ENCODE data around the gene TTN. TPM values are rescaled to one million over a fixed set of nuclear protein-coding genes. Genes with fewer than 3 reads are reported as not detected.
A peak's percentile ranks its signal among the peaks of the same experiment; 100 is the strongest.

TTN gene
- total RNA-seq, 1 experiment from 2014 or later = not detected

DNA sequence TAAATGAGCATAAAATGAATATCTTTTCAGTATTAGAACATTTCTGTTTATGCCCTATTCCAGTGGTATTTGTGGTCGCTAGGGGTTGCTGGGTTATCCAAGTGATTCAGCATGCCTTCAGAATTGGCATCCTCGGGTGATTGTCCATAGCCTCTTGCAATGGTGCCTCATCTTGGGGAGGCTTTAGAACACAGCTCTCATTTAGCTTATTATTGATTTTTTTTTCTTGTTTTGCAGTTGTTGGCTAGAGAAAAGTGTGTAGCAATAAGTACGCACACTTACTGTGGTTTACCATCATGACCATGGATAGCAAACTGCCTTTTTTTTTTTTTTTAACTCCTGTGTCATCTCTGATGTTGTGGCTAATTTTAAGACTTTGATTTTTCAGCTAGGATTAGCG, 293.3 kb downstream of the TTN start:
- peak; percentile 42 for DNase-seq
- H3K27me3 ChIP-seq = no peaks in the 10 kb centered on the region
- H3K36me3 ChIP-seq = peaks cover 11% of the 10 kb centered on the region; the same call in 1 of the 2 replicates
- peaks cover 3% of the 10 kb centered on the region; the same call in 1 of the 2 replicates for H3K9me3 ChIP-seq
- no peak overlapping the region for H3K4me3 ChIP-seq

DNA sequence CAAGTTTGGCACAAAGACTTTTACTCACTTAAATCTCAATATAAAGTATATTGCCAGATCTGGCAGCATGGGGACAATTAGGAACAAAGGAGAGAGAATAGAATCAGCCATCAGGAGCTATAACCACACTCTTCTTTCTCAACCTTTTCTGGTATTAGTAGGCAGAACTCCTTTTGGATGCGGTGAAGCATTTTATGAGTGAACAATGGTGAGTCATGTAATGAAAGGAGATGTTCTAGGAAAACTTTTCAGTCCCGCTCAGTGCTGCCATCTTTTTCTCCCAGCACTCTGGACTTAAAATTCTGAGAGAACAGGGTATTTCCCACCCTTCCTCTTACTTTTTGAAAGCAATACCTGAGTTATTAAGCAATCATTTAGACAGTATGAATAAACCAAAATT, 294.7 kb downstream of the TTN start:
- H3K36me3 ChIP-seq = peaks cover 11% of the 10 kb centered on the region; the same call in 1 of the 2 replicates
- DNase-seq = no peak
- H3K9me3 ChIP-seq = peaks cover 3% of the 10 kb centered on the region; the same call in 1 of the 2 replicates
- no peaks in the 10 kb centered on the region for H3K27me3 ChIP-seq
- H3K4me3 ChIP-seq = no peak overlapping the region

DNA sequence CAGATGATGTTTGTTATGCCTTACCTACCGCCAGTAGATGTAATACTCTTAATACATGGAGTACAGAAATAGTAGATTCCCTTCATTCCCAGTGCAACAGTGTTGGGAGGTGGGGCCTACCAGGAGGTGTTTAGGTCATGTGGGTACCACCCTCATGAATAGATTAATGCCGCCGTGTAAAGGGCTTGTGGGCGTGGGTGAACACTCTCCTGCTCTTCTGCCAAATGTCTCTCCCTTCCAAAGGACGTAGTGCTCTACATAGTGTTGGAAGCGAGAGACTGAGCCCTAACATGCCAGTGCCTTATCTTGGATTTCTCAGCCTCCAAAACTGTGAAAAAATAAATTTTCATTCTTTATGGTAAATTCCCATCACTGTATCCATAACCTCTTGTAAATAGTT, 296.8 kb downstream of the TTN start:
- Histone ChIP-seq H3K27me3 (no peaks in the 10 kb centered on the region), H3K36me3 (peaks cover 14% of the 10 kb centered on the region), H3K9me3 (peaks cover 3% of the 10 kb centered on the region; the same call in 1 of the 2 replicates), H3K4me3 (no peak overlapping the region)
- DNase-seq = no peak

DNA sequence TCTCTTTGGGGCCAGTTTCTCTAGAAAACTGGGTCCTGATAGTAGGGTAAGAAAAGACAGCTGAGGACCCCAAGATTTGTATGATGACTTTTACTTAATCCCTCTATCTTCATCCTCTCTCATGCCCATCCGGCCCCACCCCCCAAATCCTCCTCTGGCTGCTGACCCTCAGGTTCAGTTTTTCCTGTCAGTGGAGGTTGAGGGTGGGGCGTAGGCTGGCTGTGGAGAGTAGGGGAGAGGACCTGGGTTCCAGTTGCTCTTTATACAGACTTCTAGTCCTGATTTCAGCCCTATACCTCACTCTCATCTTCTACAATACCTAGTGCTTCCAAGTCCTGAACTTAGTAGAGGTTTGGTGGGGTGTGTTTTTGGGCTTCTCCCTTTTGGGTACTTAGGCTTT, 298.6 kb downstream of the TTN start:
- H3K27me3 ChIP-seq = no peaks in the 10 kb centered on the region

DNA sequence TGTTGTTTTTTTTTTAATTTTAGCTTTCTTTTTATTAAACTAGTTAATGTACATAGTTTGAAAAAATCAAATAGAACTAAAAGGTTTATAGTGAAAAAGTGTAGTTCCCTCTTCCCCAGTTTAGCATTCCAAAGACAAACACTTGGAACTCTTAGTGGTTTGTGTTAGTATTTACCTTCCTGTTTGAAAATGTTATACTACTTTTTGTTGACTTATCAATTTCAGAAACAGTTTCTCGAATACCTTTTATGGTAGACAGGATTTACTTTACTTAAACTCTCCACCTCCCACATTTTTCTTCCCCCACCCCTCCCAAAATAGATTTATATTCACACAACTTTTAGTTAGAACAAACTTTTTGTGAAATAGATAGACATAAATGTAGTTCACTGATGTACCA, 300.3 kb downstream of the TTN start:
- DNase-seq = no peak
- Histone ChIP-seq H3K9me3 (no peaks in the 10 kb centered on the region), H3K27me3 (no peaks in the 10 kb centered on the region), H3K4me3 (no peak overlapping the region), H3K36me3 (peaks cover 29% of the 10 kb centered on the region)

More for the DNA sequence above, 298.6 kb downstream of the TTN start:
- DNase-seq = no peak
- Histone ChIP-seq H3K4me3 (no peak overlapping the region), H3K36me3 (peaks cover 23% of the 10 kb centered on the region), H3K9me3 (peaks cover 3% of the 10 kb centered on the region; the same call in 1 of the 2 replicates)

DNA sequence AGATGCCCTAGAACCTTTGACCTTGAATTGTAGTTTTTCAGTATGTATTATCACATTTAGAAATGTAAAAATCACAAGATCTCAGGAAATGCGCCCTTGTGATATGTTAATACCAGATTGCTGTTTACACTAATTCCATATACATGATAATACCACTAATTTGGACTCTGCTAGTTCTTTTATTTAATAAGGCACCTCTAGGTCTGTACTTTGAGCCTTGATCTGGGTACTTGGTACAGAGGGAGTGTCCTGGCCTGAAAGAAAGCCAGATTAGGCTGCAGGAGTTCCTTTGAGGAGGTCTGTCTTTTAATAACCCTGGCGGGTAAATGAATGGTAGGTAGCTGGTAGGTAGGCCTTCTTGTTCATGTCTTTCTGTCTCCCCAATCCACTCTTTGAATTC, 300.7 kb downstream of the TTN start:
- Histone ChIP-seq H3K9me3 (no peaks in the 10 kb centered on the region), H3K27me3 (no peaks in the 10 kb centered on the region)

DNA sequence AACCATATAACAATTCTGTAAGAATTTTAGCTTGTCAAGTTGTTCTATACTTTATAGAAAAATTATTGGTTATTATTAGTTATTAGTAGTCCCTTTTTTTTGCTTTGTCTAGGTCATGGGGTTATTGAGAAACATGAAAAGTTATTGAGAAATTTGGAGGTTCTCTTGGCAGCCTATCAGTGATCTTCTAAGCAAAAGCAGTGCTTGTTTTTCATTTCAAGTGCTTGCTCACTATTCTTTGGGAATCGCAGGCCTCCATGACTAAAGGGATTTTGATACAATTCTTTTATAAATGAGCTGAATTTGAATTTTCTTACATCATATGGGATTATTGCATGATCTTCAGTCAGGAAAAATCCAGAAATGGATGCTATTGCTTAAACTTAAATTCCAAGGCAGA, 301.1 kb downstream of the TTN start:
- Histone ChIP-seq H3K27me3 (no peaks in the 10 kb centered on the region), H3K9me3 (no peaks in the 10 kb centered on the region), H3K36me3 (peaks cover 37% of the 10 kb centered on the region), H3K4me3 (no peak overlapping the region)
- DNase-seq = no peak

More for the DNA sequence above, 300.7 kb downstream of the TTN start:
- no peak overlapping the region for H3K4me3 ChIP-seq
- DNase-seq = no peak
- peaks cover 33% of the 10 kb centered on the region for H3K36me3 ChIP-seq

DNA sequence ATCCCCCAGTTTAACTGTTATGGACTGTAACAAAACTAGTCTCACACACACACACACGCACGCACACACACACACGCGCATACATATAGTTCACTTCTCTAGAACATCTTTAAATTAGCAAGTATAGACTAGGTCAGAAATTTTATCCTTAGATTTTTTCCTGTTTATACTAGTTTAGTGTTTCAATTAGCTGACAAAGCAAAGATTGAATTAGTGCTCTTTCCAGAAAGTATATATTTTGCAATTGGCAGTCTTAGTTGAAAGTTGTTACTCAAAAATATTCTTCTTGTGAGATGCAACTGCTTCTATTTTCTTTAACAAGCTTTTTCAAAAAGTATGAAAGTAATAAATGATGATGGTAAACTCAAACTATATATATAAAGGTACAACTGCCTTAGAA, 304.5 kb downstream of the TTN start:
- peaks cover 41% of the 10 kb centered on the region for H3K36me3 ChIP-seq
- no peak overlapping the region for H3K4me3 ChIP-seq
- no peak for DNase-seq
- H3K9me3 ChIP-seq = no peaks in the 10 kb centered on the region
- no peaks in the 10 kb centered on the region for H3K27me3 ChIP-seq

DNA sequence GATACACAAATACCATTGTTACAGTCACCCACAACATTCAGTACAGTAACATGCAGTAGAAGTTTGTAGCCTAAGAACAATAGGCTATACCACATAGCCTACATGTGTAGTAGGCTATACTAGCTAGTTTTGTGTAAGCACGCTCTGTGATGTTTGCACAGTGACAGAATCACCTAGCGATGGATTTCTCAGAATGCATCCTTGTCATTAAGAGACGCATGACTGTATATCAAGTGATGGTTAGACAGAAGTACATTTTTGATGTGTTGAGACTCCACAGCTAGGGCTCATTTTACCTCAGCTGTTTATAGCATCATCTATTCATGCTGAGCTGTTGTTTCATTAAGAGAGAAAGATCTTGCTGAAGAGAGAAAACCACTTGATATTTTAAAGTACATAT, 307.6 kb downstream of the TTN start:
- no peaks in the 10 kb centered on the region for H3K9me3 ChIP-seq
- no peak for DNase-seq
- H3K4me3 ChIP-seq = no peak overlapping the region
- H3K36me3 ChIP-seq = peaks cover 45% of the 10 kb centered on the region
- H3K27me3 ChIP-seq = no peaks in the 10 kb centered on the region

DNA sequence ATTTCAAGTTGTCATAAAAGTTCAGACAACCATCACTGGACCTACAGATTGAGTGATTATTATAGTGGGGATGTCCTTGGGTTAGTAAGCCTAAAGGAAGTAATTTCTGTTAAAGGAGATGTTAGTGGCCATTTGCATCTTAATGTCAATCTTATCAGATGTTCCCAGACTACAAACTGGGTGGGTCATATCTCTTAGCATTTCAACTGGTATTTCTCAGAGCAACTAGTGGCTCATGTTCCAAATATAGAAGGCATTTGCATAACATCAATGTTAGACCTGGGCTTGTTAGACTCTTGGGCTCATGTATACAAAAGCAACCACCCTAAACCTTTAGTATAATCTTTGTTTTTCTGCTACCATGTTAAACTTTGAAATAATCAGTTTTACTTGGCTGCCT, 309.1 kb downstream of the TTN start:
- Histone ChIP-seq H3K27me3 (no peaks in the 10 kb centered on the region), H3K9me3 (no peaks in the 10 kb centered on the region), H3K4me3 (no peak overlapping the region), H3K36me3 (peaks cover 48% of the 10 kb centered on the region)
- DNase-seq = no peak

DNA sequence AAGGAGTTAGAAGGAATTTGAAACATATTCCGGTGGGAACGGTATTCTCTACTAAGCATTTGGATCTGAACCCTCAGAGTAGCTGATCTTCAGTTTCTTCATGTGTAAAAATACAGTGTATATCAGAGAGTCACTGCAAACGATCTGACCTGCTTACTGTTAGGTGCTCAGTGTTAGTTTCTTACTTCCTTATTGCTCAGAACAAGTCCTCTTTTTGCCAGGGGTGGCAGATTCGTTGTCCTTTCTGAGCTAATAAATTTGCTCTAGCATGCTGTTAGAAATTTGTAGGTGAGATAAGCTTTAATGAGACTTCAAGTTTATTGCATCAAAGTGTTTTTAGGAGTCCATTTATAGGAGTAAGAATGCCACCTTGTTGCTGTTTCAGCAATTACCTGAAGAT, 311.2 kb downstream of the TTN start:
- H3K9me3 ChIP-seq = no peaks in the 10 kb centered on the region
- H3K27me3 ChIP-seq = no peaks in the 10 kb centered on the region
- no peak overlapping the region for H3K4me3 ChIP-seq
- DNase-seq = no peak
- H3K36me3 ChIP-seq = peaks cover 48% of the 10 kb centered on the region

DNA sequence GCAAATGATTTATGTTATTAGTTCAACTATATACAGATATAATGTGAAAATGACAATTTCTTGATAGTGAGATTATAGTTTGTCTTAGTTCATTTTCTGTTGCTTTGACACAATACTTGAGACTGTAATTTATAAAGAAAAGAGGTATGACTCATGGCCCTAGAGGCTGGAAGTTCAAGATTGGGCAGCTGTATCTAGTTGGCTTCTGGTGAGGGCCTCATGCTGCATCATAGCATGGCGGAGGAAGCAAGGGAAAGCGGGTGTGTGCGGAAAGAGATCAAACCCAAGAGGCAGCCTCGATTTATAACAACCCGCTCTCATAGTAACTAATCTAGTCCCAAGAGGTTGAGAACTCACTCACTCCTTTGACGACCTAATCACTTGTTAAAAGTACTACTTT, 315.6 kb downstream of the TTN start:
- peaks cover 50% of the 10 kb centered on the region for H3K36me3 ChIP-seq
- H3K9me3 ChIP-seq = no peaks in the 10 kb centered on the region
- DNase-seq = no peak
- no peak overlapping the region for H3K4me3 ChIP-seq
- no peaks in the 10 kb centered on the region for H3K27me3 ChIP-seq

DNA sequence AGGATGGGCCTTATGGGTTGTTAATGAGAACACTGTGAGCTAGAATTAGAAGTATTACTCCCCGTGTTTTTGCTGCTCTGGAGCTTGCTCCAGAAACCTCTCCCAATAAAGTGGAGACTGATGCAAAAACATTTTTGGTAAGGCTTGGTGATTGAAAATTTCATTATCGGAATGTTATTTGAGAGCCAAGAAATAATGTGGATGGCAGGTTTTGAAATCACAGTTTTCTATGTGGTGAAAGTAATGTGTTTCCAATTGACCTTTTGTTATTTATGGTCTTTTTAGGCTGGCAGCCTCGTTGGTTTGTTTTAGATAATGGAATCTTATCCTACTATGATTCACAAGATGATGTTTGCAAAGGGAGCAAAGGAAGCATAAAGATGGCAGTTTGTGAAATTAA, 321.9 kb downstream of the TTN start:
- no peak for DNase-seq
- H3K9me3 ChIP-seq = no peaks in the 10 kb centered on the region
- no peak overlapping the region for H3K4me3 ChIP-seq
- H3K27me3 ChIP-seq = no peaks in the 10 kb centered on the region
- peaks cover 20% of the 10 kb centered on the region for H3K36me3 ChIP-seq

DNA sequence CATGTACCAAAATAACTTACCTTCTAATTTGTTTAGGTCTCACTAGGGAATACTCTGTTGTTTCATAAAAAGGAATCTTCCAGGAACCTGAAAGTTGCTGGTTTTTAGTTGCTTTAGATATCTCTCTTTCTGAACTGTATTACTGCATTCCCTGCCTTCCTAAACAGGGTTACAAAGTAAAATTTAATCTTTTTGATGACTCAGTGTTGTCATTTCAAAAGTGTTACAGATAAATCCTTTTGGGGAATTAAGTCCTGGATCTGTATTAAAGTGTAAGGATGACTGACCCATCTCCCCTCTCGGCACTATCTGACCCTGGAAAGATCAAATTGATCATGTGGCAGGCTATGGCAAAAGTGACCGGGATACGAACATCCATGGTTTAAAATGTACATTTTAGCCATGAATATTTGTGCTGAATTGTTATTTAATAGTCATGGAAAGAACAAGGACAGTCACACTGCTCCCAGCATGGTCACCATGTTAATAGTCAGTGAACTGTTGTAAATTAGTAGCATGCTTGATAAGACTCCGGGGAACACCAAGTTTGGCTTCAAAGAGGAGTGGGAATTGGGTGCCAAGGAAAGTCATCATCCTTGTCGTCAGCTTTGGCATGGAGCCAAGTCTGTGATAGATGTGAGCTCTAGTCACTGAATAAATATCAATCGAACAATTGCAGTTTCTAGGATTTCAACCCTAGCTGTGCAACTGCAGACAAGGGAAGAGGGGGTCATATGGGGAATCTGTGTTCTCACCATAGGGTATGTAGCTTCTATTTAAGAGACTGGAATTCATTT, 322.8 kb downstream of the TTN start:
- Histone ChIP-seq H3K27me3 (no peaks in the 10 kb centered on the region), H3K4me3 (no peak overlapping the region), H3K9me3 (no peaks in the 10 kb centered on the region), H3K36me3 (peaks cover 17% of the 10 kb centered on the region)
- peak; percentile 37 for DNase-seq

DNA sequence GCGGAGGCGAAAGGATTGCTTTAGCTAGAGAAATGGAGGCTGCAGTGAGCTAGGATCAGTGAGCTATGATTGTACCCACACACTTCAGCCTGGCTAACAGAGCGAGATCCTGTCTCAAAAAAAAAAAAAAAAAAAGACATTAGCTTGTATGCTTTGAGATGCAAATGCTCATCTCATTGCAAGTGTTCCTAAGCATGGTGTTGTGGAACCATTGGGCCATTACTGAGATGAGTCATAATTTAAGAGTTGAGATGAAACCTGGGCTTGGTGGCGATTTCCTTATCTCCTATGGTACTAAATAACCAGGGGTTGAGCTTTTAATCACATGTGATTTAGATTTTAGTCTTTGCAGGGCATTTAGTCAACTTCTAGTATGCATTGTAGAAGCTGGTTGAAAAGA, 324.8 kb downstream of the TTN start:
- H3K27me3 ChIP-seq = no peaks in the 10 kb centered on the region
- no peak overlapping the region for H3K4me3 ChIP-seq
- H3K9me3 ChIP-seq = no peaks in the 10 kb centered on the region
- no peak for DNase-seq
- H3K36me3 ChIP-seq = peaks cover 14% of the 10 kb centered on the region

DNA sequence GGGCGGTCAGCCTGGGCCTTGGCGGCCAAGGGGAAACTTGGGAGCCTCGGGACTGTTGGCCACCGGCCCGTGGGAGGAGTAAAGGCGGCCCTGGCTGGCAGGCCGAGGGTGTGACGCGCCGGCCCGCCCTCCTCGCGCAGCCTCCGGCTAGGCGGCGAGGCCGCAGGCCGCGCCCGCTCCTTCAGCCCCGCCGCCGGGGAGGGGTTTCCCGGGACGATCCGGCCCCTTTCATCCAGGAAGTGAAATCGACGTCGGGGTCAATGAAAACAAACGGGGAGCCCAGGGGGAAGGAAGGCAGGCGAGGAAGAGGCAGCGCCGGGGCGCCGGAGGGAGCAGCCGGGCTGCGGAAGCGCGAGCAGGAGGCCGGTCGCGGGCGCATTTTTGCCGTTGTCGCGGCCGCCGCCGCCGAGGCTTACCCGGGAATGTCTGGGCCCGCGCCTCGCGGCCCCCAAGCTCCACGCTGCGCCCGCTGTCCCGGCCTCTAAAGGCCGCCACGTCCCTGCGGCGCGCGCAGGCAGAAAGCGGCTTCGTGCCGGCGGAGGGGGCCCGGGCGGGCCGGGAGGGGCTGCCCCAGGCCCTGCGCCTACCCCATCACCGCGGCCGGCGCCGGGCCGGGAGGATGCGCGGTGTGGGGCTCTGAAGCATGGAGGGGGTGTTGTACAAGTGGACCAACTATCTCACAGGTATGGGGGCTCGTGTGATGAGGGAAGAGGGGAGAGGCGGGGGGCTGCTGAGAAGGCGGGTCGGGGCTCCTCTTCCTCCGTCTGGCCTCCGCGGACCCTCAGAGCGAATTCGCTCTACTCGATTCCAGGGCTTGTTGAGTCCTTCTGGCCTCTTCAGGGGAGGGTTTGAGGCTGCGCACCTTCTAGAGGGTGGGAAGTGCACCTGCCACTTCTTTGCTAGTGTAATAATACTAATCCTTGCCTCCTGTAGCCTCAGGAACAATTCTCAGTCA, 326.7 kb downstream of the TTN start, which contains the start of gene PLEKHA3:
Gene PLEKHA3, plus strand, starts transcription at position 231 of the 955 bp plus-strand sequence. Its CDS starts 413 bp downstream, at position 644.
- H3K36me3 ChIP-seq = no peaks in the 10 kb centered on the region; the same call in 1 of the 2 replicates
- no peaks in the 10 kb centered on the region for H3K9me3 ChIP-seq
- DNase-seq = peak; percentile 97
- H3K4me3 ChIP-seq = peak within 1 kb of the TSS; percentile 70
- no peaks in the 10 kb centered on the region for H3K27me3 ChIP-seq

DNA sequence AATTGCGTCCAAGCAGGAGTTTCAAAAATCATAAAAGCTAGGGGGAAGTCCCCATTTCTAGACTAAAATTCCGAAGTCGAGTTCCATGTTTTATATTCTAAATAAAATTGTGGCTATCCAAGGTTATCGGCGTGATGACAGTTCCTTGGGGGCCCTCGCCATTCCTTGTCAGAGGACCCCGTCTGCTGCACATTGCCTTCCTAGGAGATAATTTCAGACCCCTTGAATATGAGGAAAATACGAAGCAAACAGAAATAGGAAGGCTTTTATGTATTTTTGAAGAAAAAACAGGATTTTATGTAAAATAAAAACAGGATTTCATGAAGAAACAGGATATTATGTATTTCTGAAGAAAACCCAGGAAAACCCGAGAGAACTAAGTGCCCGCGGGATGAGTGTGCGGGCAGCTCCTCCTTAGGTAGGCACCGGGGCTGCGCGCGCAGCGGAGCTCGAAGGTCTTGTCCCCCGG, 327.4 kb downstream of the TTN start:
- H3K4me3 ChIP-seq = peak overlapping the region; percentile 70
- no peaks in the 10 kb centered on the region for H3K9me3 ChIP-seq
- no peak for DNase-seq
- no peaks in the 10 kb centered on the region for H3K27me3 ChIP-seq
- no peaks in the 10 kb centered on the region for H3K36me3 ChIP-seq
